D341Med (cell line): Measurements from ENCODE around the gene SLC40A1.
"Not testable (repeated sequence)": the region's sequence is repeated elsewhere in the genome, so short reads cannot be mapped to it uniquely, and the experiment has no call there.

Experiments
- DNase-seq: peaks from one replicate; pipeline ENCODE4 v3.0.0; 2012; ENCODE audit warnings: low spot score

SLC40A1 gene

GRCh38 chr2:189580658-189581353 is at the start of gene SLC40A1:
Gene SLC40A1 (minus strand): TSS chr2:189580786. CDS start chr2:189580460, 326 bp downstream.
- peak; percentile 92 for DNase-seq

- DNase-seq = no peak
Observed at GRCh38 chr2:189629531-189630453, 49.2 kb upstream of the SLC40A1 start.

GRCh38 chr2:189628817-189629530 is 48.4 kb upstream of the SLC40A1 start:
- no peak for DNase-seq

- no peak for DNase-seq
Observed at GRCh38 chr2:189627789-189628188, 47.2 kb upstream of the SLC40A1 start.

GRCh38 chr2:189625636-189626035 is 45.0 kb upstream of the SLC40A1 start:
- no peak for DNase-seq

- no peak for DNase-seq
Observed at GRCh38 chr2:189624648-189625355, 44.2 kb upstream of the SLC40A1 start.

- DNase-seq = no peak
Observed at GRCh38 chr2:189623049-189623448, 42.5 kb upstream of the SLC40A1 start.

GRCh38 chr2:189621781-189622180 is 41.2 kb upstream of the SLC40A1 start:
- DNase-seq = no peak

- no peak for DNase-seq
Observed at GRCh38 chr2:189618197-189618596, 37.6 kb upstream of the SLC40A1 start.

GRCh38 chr2:189614585-189614984 is 34.0 kb upstream of the SLC40A1 start:
- no peak for DNase-seq

- DNase-seq = no peak
Observed at GRCh38 chr2:189613650-189614420, 33.2 kb upstream of the SLC40A1 start.

- DNase-seq = no peak
Observed at GRCh38 chr2:189613077-189613636, 32.6 kb upstream of the SLC40A1 start.

- no peak for DNase-seq
Observed at GRCh38 chr2:189610700-189611099, 30.1 kb upstream of the SLC40A1 start.

- DNase-seq = no peak
Observed at GRCh38 chr2:189609853-189610252, 29.3 kb upstream of the SLC40A1 start.

GRCh38 chr2:189609423-189609816 is 28.8 kb upstream of the SLC40A1 start:
- no peak for DNase-seq

- DNase-seq = no peak
Observed at GRCh38 chr2:189608795-189609422, 28.3 kb upstream of the SLC40A1 start.

- DNase-seq = no peak
Observed at GRCh38 chr2:189608170-189608569, 27.6 kb upstream of the SLC40A1 start.

GRCh38 chr2:189602233-189602632 is 21.6 kb upstream of the SLC40A1 start:
- no peak for DNase-seq

GRCh38 chr2:189601652-189602051 is 21.1 kb upstream of the SLC40A1 start:
- DNase-seq = not testable (repeated sequence)

- DNase-seq = no peak
Observed at GRCh38 chr2:189601043-189601442, 20.5 kb upstream of the SLC40A1 start.
